H9 (cell line): ENCODE results near the gene OSBPL2. TPM values are rescaled to one million over a fixed set of nuclear protein-coding genes. Genes with fewer than 3 reads are reported as not detected.
A peak's percentile ranks its signal among the peaks of the same experiment; 100 is the strongest.

Source experiments
- DNase-seq: peaks from one replicate; pipeline ENCODE4 v3.0.0-alpha.2; 2017
- H2AFZ ChIP-seq: one replicate; pipeline ENCODE4 v1.6.1; 2013; ENCODE audit warnings: mild to moderate bottlenecking, low read length, control low read depth, moderate library complexity
- H2AK5ac ChIP-seq: 2 replicates; pipeline ENCODE4 v1.6.1; 2013; ENCODE audit warnings: low read length, control low read depth, mixed read lengths; ENCODE audit not compliant: insufficient read length
- H2BK120ac ChIP-seq: one replicate; pipeline ENCODE4 v1.6.1; 2013; ENCODE audit warnings: low read depth, mild to moderate bottlenecking, low read length, control low read depth, inconsistent platforms; ENCODE audit not compliant: poor library complexity, severe bottlenecking
- H2BK12ac ChIP-seq: 2 replicates; pipeline ENCODE4 v1.6.1; 2013; ENCODE audit warnings: low read length, control low read depth, mixed read lengths, low read depth; ENCODE audit not compliant: insufficient read length
- H2BK15ac ChIP-seq: 2 replicates; pipeline ENCODE4 v1.6.1; 2013; ENCODE audit warnings: low read depth, low read length, control low read depth
- H2BK20ac ChIP-seq: one replicate; pipeline ENCODE4 v1.6.1; 2013; ENCODE audit warnings: low read depth, mild to moderate bottlenecking, low read length, control low read depth, inconsistent platforms; ENCODE audit not compliant: poor library complexity, severe bottlenecking
- H2BK5ac ChIP-seq: 2 replicates; pipeline ENCODE4 v1.6.1; 2013; ENCODE audit warnings: low read length, control low read depth, mixed read lengths; ENCODE audit not compliant: insufficient read length
- H3K14ac ChIP-seq: 2 replicates; pipeline ENCODE4 v1.6.1; 2013; ENCODE audit warnings: low read length, control low read depth; ENCODE audit not compliant: insufficient read depth
- H3K18ac ChIP-seq: 2 replicates; pipeline ENCODE4 v1.6.1; 2013; ENCODE audit warnings: low read depth, mild to moderate bottlenecking, mixed read lengths, low read length, control low read depth; ENCODE audit not compliant: insufficient read length
- H3K23ac ChIP-seq: 2 replicates; pipeline ENCODE4 v1.6.1; 2013; ENCODE audit warnings: low read length, control low read depth, mixed read lengths, low read depth; ENCODE audit not compliant: insufficient read length
- H3K23me2 ChIP-seq: 2 replicates; pipeline ENCODE4 v1.6.1; 2013; ENCODE audit warnings: low read depth, mild to moderate bottlenecking, mixed read lengths, low read length, control low read depth; ENCODE audit not compliant: insufficient read length, poor library complexity, severe bottlenecking
- H3K27ac ChIP-seq: 2 replicates; pipeline ENCODE4 v1.5.1; 2013; ENCODE audit warnings: low read length, control low read depth, mixed read lengths, low read depth; ENCODE audit not compliant: insufficient read length
- H3K27me3 ChIP-seq: 2 replicates; pipeline ENCODE4 v1.6.1; 2013; ENCODE audit warnings: low read length, control low read depth, inconsistent platforms; ENCODE audit not compliant: insufficient read depth
- H3K4ac ChIP-seq: 2 replicates; pipeline ENCODE4 v1.6.1; 2013; ENCODE audit warnings: low read depth, mild to moderate bottlenecking, control low read depth, inconsistent platforms, low read length, moderate library complexity
- H3K4me1 ChIP-seq: 2 replicates; pipeline ENCODE4 v1.6.1; 2013; ENCODE audit warnings: low read length, control low read depth, inconsistent platforms; ENCODE audit not compliant: insufficient read depth
- H3K4me2 ChIP-seq: 2 replicates; pipeline ENCODE4 v1.6.1; 2013; ENCODE audit warnings: low read length, control low read depth, mixed read lengths; ENCODE audit not compliant: insufficient read length, insufficient read depth
- H3K56ac ChIP-seq: 2 replicates; pipeline ENCODE4 v1.6.1; 2013; ENCODE audit warnings: low read depth, mild to moderate bottlenecking, mixed read lengths, low read length, control low read depth; ENCODE audit not compliant: insufficient read length
- H3K79me1 ChIP-seq: 2 replicates; pipeline ENCODE4 v1.6.1; 2013; ENCODE audit warnings: low read depth, mild to moderate bottlenecking, moderate library complexity, low read length, control low read depth, inconsistent platforms; ENCODE audit not compliant: insufficient read depth, poor library complexity, severe bottlenecking
- H3K79me2 ChIP-seq: 2 replicates; pipeline ENCODE4 v1.6.1; 2013; ENCODE audit warnings: low read length, control low read depth, inconsistent platforms; ENCODE audit not compliant: insufficient read depth
- H3K9ac ChIP-seq: 2 replicates; pipeline ENCODE4 v1.6.1; 2013; ENCODE audit warnings: low read length, control low read depth, mixed read lengths; ENCODE audit not compliant: insufficient read length; ENCODE audit errors: extremely low read depth
- H3K9me3 ChIP-seq: one replicate; pipeline ENCODE4 v1.6.1; 2013; ENCODE audit warnings: low read depth, low read length, inconsistent platforms; ENCODE audit not compliant: control insufficient read depth
- H3T11ph ChIP-seq: one replicate; pipeline ENCODE4 v1.6.1; 2013; ENCODE audit warnings: mild to moderate bottlenecking, low read length, control low read depth, inconsistent platforms
- H4K20me1 ChIP-seq: one replicate; pipeline ENCODE4 v1.6.1; 2013; ENCODE audit not compliant: control insufficient read depth, insufficient read length, insufficient read depth
- H4K5ac ChIP-seq: 2 replicates; pipeline ENCODE4 v1.6.1; 2013; ENCODE audit warnings: low read depth, mild to moderate bottlenecking, mixed read lengths, low read length, control low read depth; ENCODE audit not compliant: insufficient read length
- H4K8ac ChIP-seq: replicated peaks from 2 replicates; pipeline ENCODE4 v1.6.1; 2013; ENCODE audit warnings: low read length, control low read depth, mixed read lengths, low read depth; ENCODE audit not compliant: insufficient read length
- H4K91ac ChIP-seq: 2 replicates; pipeline ENCODE4 v1.6.1; 2013; ENCODE audit warnings: low read depth, mild to moderate bottlenecking, moderate library complexity, mixed read lengths, low read length, control low read depth; ENCODE audit not compliant: insufficient read length
- H3K27ac Mint-ChIP-seq, 3 experiments: 2 replicates in 2 of 3; 3 replicates in 1 of 3; pipeline ENCODE4 v1.8.0; 2020 to 2021; ENCODE audit warnings: mixed read lengths in 3 of 3, mild to moderate bottlenecking in 1 of 3, moderate library complexity in 1 of 3
- H3K27me3 Mint-ChIP-seq: 2 replicates; pipeline ENCODE4 v1.8.0; 2021; ENCODE audit warnings: low read depth, mild to moderate bottlenecking, moderate library complexity, mixed read lengths
- H3K36me3 Mint-ChIP-seq, 3 experiments: 2 replicates in 2 of 3; 3 replicates in 1 of 3; pipeline ENCODE4 v1.8.0; 2020 to 2021; ENCODE audit warnings: low read depth in 3 of 3, mixed read lengths in 3 of 3; ENCODE audit not compliant: insufficient read depth in 1 of 3
- H3K4me1 Mint-ChIP-seq, 2 experiments: 2 replicates each; pipeline ENCODE4 v1.8.0; 2020; ENCODE audit warnings: mixed read lengths in 2 of 2
- H3K4me3 Mint-ChIP-seq, 2 experiments: 2 replicates in 1 of 2; 3 replicates in 1 of 2; pipeline ENCODE4 v1.8.0; 2020 to 2021; ENCODE audit warnings: mild to moderate bottlenecking in 2 of 2, mixed read lengths in 2 of 2, moderate library complexity in 1 of 2
- H3K9me3 Mint-ChIP-seq, 2 experiments: 2 replicates in 1 of 2; 3 replicates in 1 of 2; pipeline ENCODE4 v1.8.0; 2020; ENCODE audit warnings: mild to moderate bottlenecking in 2 of 2, mixed read lengths in 2 of 2, moderate library complexity in 1 of 2
- CTCF ChIP-seq: fragments of 200-600 bp; sonication (generic); conservative IDR thresholded peaks from 3 replicates; pipeline ENCODE4 v1.8.0; 2021; ENCODE audit warnings: antibody characterized with exemption, mild to moderate bottlenecking
- WGBS: extraction: QIAGEN DNeasy Blood & Tissue Kit; methylation state at CpG from one replicate; pipeline ENCODE4 v1.1.7; 2013; ENCODE audit warnings: missing lambda C conversion rate, low lambda C conversion rate, mixed read lengths; ENCODE audit not compliant: insufficient read length; ENCODE audit errors: extremely low coverage; 5-methylcytosine and 5-hydroxymethylcytosine counted together
- total RNA-seq: library from RNA; stranded (reverse); gene quantifications from 2 replicates; pipeline ENCODE4 v1.2.1, GENCODE V29; 2021

OSBPL2 gene
- total RNA-seq, 1 experiment from 2014 or later, result 47.3 TPM

- H4K8ac ChIP-seq, result no peak overlapping the region
- H2BK120ac ChIP-seq, result no peak overlapping the region
- no peaks in the 10 kb centered on the region for H3K36me3 Mint-ChIP-seq
- no peaks in the 10 kb centered on the region for H3K9me3 ChIP-seq
- H3K4me2 ChIP-seq, result no peak overlapping the region
- no peak overlapping the region for H2AFZ ChIP-seq
- no peaks in the 10 kb centered on the region for H3K9me3 Mint-ChIP-seq
- peaks cover 6% of the 10 kb centered on the region for H3K23me2 ChIP-seq
- H2BK15ac ChIP-seq, result no peak overlapping the region
- H4K20me1 ChIP-seq, result no peaks in the 10 kb centered on the region
- H3K27me3 Mint-ChIP-seq, result peaks cover 60% of the 10 kb centered on the region
- H3T11ph ChIP-seq, result no peak overlapping the region
- peaks cover 12% of the 10 kb centered on the region; the same call in 1 of the 2 replicates for H3K27me3 ChIP-seq
- no peaks in the 10 kb centered on the region for H3K79me2 ChIP-seq
- no peak overlapping the region for H2BK20ac ChIP-seq
- no peak overlapping the region for H3K9ac ChIP-seq
- no peak overlapping the region for H3K14ac ChIP-seq
- no peaks in the 10 kb centered on the region for H3K79me1 ChIP-seq
- no peak overlapping the region for H4K91ac ChIP-seq
- WGBS, result no CpG with 5 or more reads among the region's 13 CpGs
- H3K56ac ChIP-seq, result no peak overlapping the region
- H3K18ac ChIP-seq, result no peak overlapping the region
- H2BK12ac ChIP-seq, result no peak overlapping the region
- no peak overlapping the region for H4K5ac ChIP-seq
- H3K4me1 ChIP-seq, result no peaks in the 10 kb centered on the region; the same call in 1 of the 2 replicates
- H3K27ac ChIP-seq, result no peak overlapping the region
- H2AK5ac ChIP-seq, result no peak overlapping the region
- DNase-seq, result no peak
- H2BK5ac ChIP-seq, result no peak overlapping the region
- peaks cover 9 to 14% of the 10 kb centered on the region in 2 experiments for H3K4me1 Mint-ChIP-seq
- H3K27ac Mint-ChIP-seq, result peak overlapping the region in 1 of 3 experiments; percentile 47; a peak in 1 of 7 replicates
- no peak overlapping the region for H3K4ac ChIP-seq
- H3K23ac ChIP-seq, result no peak overlapping the region
- 0 out of 5 replicates have a peak overlapping the region, but pooled peaks of 1 of the 2 experiments have one; percentile 36 for H3K4me3 Mint-ChIP-seq
- no peak for TF ChIP-seq CTCF
Observed at GRCh38 chr20:62225026-62225425, 13.3 kb upstream of the OSBPL2 start.
